HG03103 (cell line): ENCODE data around the gene TMPRSS13.

Experiments used
- ATAC-seq: cut with Tn5 transposase; IDR thresholded peaks from one replicate; pipeline ENCODE4 v1.9.1; 2021; ENCODE audit warnings: low read depth; ENCODE audit not compliant: unreplicated experiment

Gene TMPRSS13

DNA sequence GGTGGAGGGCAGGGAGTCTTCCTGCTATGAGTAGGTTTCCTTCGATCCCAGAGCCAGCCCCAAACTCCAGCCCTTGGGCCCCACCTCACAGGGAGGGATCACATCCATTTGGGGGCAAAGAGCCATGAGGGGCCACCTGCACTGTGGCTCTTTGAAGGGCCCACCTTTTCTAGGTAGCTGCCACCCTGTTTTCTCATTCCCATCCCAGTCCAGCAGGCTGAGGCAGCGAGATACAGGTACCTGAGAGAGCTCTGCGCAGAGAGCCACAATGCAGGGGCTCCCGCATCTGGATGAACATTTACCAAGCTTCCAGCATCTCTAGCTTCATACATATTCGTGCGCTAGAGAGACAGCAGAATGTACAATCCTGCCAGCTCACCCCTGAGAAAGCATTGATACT lies 69.1 kb downstream of the TMPRSS13 start:
- ATAC-seq, result no peak

DNA sequence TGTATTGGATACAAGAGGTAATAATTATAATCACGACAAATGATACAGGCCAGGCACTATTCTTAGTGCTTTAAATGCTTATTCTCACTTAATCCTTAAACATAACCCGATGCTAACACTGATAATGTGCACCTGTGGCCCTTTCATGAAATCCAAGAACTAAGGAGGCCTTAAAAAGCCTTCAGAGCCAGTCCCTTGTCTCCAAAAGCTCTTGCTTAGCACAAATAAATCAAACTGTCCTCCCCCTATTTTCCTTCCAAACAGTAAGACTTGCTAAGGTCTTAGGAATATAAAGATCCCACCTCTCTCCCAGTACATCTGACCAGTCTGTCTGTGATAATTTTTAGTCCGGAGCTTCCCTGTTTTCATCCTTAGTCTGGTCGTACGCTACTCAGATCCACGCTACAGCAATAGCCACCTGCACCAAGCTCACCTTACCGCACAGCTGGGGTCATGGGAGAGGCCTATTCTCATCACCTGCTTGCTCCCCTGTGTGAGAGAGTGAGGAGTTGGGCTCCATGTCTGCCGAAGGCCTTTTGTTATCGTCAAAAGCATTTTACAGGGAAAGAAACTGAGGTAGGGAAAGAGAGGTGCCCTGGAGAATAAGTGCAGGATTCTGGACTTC lies 69.6 kb downstream of the TMPRSS13 start:
- ATAC-seq, result no peak

DNA sequence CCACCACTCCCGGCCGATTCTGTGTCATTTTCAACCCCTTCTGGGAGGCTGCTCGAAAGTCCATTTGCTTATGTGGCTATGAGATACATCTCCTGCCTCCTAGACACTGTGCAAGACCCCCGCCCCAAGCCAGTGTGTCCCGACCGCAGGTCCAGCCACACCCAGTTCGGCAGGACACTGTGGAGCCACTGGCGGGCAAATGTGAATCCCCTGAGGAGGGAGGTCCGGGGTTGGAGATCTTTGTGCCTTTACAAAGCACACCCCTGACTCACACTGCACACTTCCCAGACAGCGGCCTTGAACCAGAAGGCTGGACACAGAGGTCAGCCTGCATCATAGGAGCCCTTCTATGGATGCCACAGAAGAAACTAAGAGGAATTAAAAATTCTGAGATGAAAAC lies 70.1 kb downstream of the TMPRSS13 start:
- no peak for ATAC-seq

DNA sequence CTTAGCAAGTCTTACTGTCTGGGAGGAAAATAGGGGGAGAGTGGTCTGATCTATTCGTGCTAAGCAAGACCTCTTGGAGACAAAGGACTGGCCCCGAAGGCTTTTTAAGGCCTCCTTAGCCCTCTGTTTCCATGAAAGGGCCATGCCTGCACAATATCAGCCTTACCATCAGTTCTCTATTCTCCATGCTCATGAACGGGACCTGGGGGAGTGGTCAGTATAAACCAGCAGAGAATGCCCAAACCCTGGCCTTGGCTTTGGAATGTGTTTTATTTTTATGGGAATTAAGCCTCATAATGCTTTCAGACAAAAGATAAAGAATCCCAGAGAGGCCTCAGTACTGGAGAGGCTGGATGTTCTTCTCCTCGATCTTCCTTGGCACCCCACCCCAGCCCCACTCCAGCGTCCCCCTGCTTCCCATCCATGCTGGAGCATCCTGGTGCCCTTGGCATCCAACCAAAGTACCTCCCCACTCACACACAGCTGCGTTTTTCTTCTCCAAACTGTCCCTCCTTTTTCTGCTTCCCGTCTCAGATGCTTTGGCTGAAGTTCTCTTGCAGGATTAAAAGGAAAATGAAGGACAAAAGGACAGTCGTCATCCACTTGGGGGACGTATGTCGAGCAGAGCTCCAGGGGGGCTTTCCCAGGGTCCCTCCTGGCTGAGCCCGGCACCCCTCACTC lies 71.3 kb downstream of the TMPRSS13 start:
- ATAC-seq, result no peak

DNA sequence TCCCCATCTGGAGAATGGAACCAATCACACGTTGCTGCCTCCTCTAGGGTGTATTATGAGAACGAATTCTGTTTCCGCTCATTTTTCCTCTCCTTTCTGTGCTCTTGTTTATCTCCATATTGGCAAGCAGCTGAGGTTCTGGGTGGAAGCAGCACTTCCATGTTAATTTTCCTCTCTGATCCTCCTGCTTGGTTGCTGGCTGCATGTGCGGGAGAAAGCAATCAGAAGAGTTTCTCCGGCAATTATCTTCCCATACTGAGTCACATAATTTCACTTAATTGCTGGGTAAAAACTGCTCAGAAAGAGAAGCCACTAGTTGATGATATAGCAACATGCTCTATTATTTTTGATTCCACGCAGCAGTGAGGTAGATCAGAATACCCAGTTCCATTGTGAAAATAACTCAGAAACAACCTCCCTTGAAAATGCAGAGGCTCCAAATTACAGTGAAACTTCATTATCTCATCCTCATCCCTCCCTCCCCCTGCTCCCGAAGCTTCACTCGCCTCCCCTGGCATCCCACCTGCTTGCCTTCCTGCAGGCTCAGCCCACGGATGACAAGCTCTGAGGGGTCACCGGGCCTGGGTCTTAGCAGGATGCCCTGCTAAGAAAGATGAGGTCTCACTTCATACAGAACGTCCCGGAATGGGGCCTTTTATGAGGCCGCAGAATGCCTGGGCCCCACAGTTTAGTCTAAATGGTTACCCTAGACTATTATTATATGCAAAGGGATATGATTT lies 73.1 kb downstream of the TMPRSS13 start:
- ATAC-seq, result no peak

DNA sequence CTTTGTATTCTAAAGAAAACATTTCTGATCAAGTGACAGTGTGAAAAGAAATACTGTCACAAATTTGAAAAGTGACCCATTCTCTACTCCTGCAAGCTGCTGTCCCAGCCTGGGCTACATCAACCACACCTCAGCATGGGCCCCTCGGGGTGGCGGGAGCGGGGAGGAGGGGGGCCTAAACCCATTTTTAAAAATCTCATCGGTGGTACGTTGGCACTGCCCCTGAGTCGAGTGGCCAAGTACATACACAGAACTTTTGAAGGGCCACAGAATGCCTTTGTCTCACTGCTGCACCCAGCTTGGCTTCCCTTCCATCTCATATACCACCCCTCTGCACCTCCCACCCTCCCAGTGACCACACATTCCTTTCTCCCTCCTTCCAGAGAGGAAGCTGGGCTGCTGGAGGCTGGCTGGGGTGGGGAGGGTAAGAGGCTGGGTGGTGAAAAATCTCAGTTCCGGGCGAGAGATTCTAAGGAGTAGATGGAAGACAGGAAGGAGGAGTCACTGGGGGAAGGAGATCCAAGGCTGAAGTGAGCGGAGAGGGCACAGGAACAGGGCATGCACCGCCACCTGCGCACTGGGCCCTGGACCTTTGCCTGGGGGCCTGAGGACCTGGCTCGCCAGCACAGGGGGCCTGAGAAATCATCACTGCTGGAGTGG lies 73.9 kb downstream of the TMPRSS13 start:
- ATAC-seq, result no peak

DNA sequence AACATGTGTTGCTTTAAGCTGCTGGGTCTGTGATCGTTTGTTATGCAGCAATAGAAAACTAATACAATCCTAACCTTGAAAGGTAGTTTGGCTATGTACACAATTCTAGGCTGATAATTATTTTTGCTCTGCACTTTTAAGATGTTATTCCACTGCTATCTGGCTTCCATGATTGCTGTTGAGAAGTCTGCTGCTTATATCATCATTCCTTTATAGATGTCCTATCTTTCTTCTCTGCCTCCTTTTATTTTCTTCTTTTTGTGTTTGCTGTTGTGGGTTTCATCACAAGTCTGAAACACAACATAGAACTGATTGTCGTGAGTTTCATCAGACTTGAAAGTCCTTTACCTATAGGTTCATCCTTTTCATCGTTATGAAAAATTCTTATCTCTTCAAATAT lies 76.9 kb downstream of the TMPRSS13 start:
- no peak for ATAC-seq

DNA sequence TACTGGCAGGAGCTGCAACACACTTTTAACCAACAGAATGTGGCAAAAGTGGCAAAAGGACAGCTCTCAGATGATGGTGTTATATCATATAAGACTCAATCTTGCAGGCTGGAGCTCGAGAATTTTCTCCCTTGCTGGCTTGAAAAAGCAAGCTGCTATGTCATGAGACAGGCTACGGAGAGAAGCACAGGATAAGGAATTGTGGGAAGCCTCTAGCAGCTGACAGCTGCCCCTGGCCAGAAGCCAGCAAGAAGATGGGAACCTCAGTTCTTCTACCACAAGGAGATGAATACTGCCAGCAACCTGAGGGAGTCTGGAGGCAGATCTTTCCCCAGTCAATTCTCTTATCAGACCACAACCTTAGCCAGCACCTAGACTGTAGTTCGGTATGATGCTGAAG lies 77.3 kb downstream of the TMPRSS13 start:
- no peak for ATAC-seq

DNA sequence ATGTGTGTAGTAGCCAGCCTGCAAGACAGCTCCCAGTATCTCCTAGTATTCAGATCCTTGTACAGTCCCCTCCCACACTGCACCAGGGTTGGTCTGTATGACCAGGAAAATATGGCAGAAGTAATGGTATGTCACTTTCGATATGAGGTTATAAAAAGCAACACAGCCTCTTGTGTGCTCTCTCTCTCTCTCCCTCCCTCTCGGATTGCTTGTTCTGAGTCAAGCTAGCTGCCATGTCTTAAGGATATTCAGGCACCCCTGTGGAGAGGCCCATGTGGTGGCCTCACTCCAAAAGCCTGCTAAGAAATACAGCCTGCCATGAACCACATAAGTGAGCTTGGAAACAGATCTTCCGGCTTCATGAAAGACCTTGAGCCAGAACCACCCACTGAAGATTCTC lies 78.1 kb downstream of the TMPRSS13 start:
- no peak for ATAC-seq
